Breast epithelium (tissue), 4 donors: ENCODE data around the gene PPIC. TPM values are rescaled to one million over a fixed set of nuclear protein-coding genes. Genes with fewer than 3 reads are reported as not detected.

Experiments used
- DNase-seq, 2 donors: peaks; one replicate each; pipeline ENCODE4 v3.0.0-alpha.2; 2019; ENCODE audit warnings: low spot score in 2 of 2
- H3K27ac ChIP-seq, 2 donors: fragments of 200-600 bp; sonication (generic) in 1 of 2; one replicate each; pipeline ENCODE4 v1.5.1; 2016 to 2019; ENCODE audit warnings: mild to moderate bottlenecking in 1 of 2
- H3K27me3 ChIP-seq, 2 donors: fragments of 200-600 bp; sonication (generic) in 1 of 2; one replicate each; pipeline versions ENCODE4 v1.5.1 to v1.6.0; 2017 to 2019; ENCODE audit warnings: control low read depth in 1 of 2, mild to moderate bottlenecking in 1 of 2
- H3K36me3 ChIP-seq: fragments of 200-600 bp; one replicate; pipeline ENCODE4 v1.5.1; 2019
- H3K4me1 ChIP-seq, 2 donors: fragments of 200-600 bp; sonication (generic); one replicate each; pipeline ENCODE4 v1.5.1; 2016 to 2019; ENCODE audit warnings: control low read depth in 1 of 2
- H3K4me3 ChIP-seq, 3 donors: fragments of 200-600 bp; sonication (generic); 1 replicate in 2 of 3; 2 replicates in 1 of 3; pipeline ENCODE4 v1.5.1; 2016 to 2019; ENCODE audit warnings: mild to moderate bottlenecking in 3 of 3, moderate library complexity in 2 of 3
- H3K9me3 ChIP-seq, 2 donors: fragments of 200-600 bp; sonication (generic) in 1 of 2; one replicate each; pipeline ENCODE4 v1.5.1; 2016 to 2019; ENCODE audit warnings: control low read depth in 1 of 2
- CTCF ChIP-seq, 3 donors: fragments of 450-650 bp; IDR thresholded peaks; one replicate each; pipeline ENCODE4 v1.5.1; 2016 to 2017; ENCODE audit warnings: antibody characterized with exemption in 3 of 3, mild to moderate bottlenecking in 3 of 3, moderate library complexity in 3 of 3
- POLR2A ChIP-seq: fragments of 450-650 bp; IDR thresholded peaks from one replicate; pipeline ENCODE4 v1.6.1; 2016; ENCODE audit warnings: antibody characterized with exemption, mild to moderate bottlenecking, moderate library complexity
- POLR2AphosphoS5 ChIP-seq, 3 donors: sonication (generic); formaldehyde crosslinking; IDR thresholded peaks; one replicate each; pipeline ENCODE4 v1.6.1; 2017; ENCODE audit warnings: antibody characterized with exemption in 3 of 3
- intact Hi-C: fragments of 100-400 bp; cut with DNase I; formaldehyde crosslinking; loops from one replicate; pipeline ENCODE4 v1.15.1; 2023; ENCODE audit warnings: low total_unique reads
- total RNA-seq, 3 donors: library from RNA; depleted of rRNA; stranded (reverse); fragments of >200 nt; gene quantifications; one replicate each; pipeline ENCODE4 v1.1.0, GENCODE V29; 2016

The PPIC gene
- total RNA-seq: 10 to 100 TPM; 18.7 to 33.1 (median 30.3) TPM

GRCh38 chr5:123036391-123037103 lies at the start of gene PPIC:
PPIC (minus strand) TSS chr5:123036725; CDS start chr5:123036625, 100 bp downstream.
- Histone ChIP-seq H3K36me3 (no peaks in the 10 kb centered on the region), H3K4me3 (peak within 1 kb of the TSS; percentile 72 to 93 (median 86)), H3K4me1 (peaks cover 0 to 3% of the 10 kb centered on the region in 2 donors), H3K9me3 (no peaks in the 10 kb centered on the region), H3K27ac (peak within 1 kb of the TSS; percentile 94 to 98), H3K27me3 (no peaks in the 10 kb centered on the region)
- intact Hi-C loops: loop anchor here (10.0 kb wide), 1 partner anchor 308 kb away; no protein-coding TSS in a partner anchor
- peak; percentile 64 to 83 for DNase-seq
- peak in 2 of 3 donors; percentile 41 to 45 for TF ChIP-seq POLR2AphosphoS5 (IDR thresholded peaks at IDR 0.05)
- TF ChIP-seq CTCF (IDR thresholded peaks at IDR 0.05): no peak

- Histone ChIP-seq H3K9me3 (no peaks in the 10 kb centered on the region), H3K27me3 (peaks cover 7 to 43% of the 10 kb centered on the region in 2 donors), H3K4me1 (peaks cover 8 to 12% of the 10 kb centered on the region in 2 donors), H3K27ac (no peak overlapping the region), H3K36me3 (no peaks in the 10 kb centered on the region), H3K4me3 (no peak overlapping the region)
- intact Hi-C loops: no loop called here
- TF ChIP-seq CTCF (IDR thresholded peaks at IDR 0.05): no peak
- DNase-seq: no peak
These were observed 49.2 kb upstream of the PPIC start for GRCh38 chr5:123085638-123086286.

- Histone ChIP-seq H3K27ac (no peak overlapping the region), H3K4me1 (peaks cover 7 to 12% of the 10 kb centered on the region in 2 donors), H3K4me3 (no peak overlapping the region), H3K9me3 (no peaks in the 10 kb centered on the region), H3K27me3 (peaks cover 3 to 36% of the 10 kb centered on the region in 2 donors), H3K36me3 (no peaks in the 10 kb centered on the region)
- TF ChIP-seq POLR2A: no peak
- no peak for TF ChIP-seq CTCF (IDR thresholded peaks at IDR 0.05)
- no peak for TF ChIP-seq POLR2AphosphoS5 (IDR thresholded peaks at IDR 0.05)
- DNase-seq: no peak
- intact Hi-C loops: no loop called here
These were observed 48.4 kb upstream of the PPIC start for GRCh38 chr5:123084730-123085605.

- peaks cover 0 to 20% of the 10 kb centered on the region in 2 donors for H3K27me3 ChIP-seq
These were observed 46.8 kb upstream of the PPIC start for GRCh38 chr5:123083298-123083697.

More at GRCh38 chr5:123083298-123083697, 46.8 kb upstream of the PPIC start:
- TF ChIP-seq POLR2A (no peak), POLR2AphosphoS5 (IDR thresholded peaks at IDR 0.05) (no peak), CTCF (IDR thresholded peaks at IDR 0.05) (no peak)
- no peaks in the 10 kb centered on the region for H3K9me3 ChIP-seq
- peaks cover 0 to 8% of the 10 kb centered on the region in 2 donors for H3K4me1 ChIP-seq
- no peak for DNase-seq
- no peak overlapping the region for H3K27ac ChIP-seq
- H3K4me3 ChIP-seq: no peak overlapping the region
- H3K36me3 ChIP-seq: peaks cover 5% of the 10 kb centered on the region
- intact Hi-C loops: no loop called here
